GM23338 (cell line): Measurements from ENCODE around the gene NTM. TPM values are rescaled to one million over a fixed set of nuclear protein-coding genes. Genes with fewer than 3 reads are reported as not detected.

ENCODE experiments used
- ATAC-seq: fragments of 200-7000 bp; cut with Tn5 transposase; 3 replicates; pipeline ENCODE4 v1.9.1; 2020
- DNase-seq: peaks from one replicate; pipeline ENCODE4 v3.0.0-alpha.2; 2015; ENCODE audit warnings: low spot score
- H2AFZ ChIP-seq: fragments of 200-600 bp; sonication (generic); 2 replicates; pipeline ENCODE4 v1.8.0; 2016; ENCODE audit warnings: antibody characterized with exemption, mild to moderate bottlenecking, moderate library complexity
- H3F3A ChIP-seq: fragments of 200-600 bp; sonication (generic); replicated peaks from 2 replicates; pipeline ENCODE4 v1.8.0; 2017; ENCODE audit warnings: antibody characterized with exemption, mixed run types, low read depth
- H3K27ac ChIP-seq: fragments of 200-600 bp; sonication (generic); 2 replicates; pipeline ENCODE4 v1.6.1; 2016; ENCODE audit warnings: low read depth
- H3K27me3 ChIP-seq: fragments of 200-600 bp; sonication (generic); 2 replicates; pipeline ENCODE4 v1.8.0; 2016; ENCODE audit warnings: mild to moderate bottlenecking, mixed run types, moderate library complexity; ENCODE audit not compliant: insufficient read depth
- H3K36me3 ChIP-seq: fragments of 200-600 bp; sonication (generic); 2 replicates; pipeline ENCODE4 v1.8.0; 2016; ENCODE audit warnings: mild to moderate bottlenecking; ENCODE audit not compliant: insufficient read depth
- H3K4me1 ChIP-seq: fragments of 200-600 bp; sonication (generic); 2 replicates; pipeline ENCODE4 v1.8.0; 2016; ENCODE audit warnings: mild to moderate bottlenecking, moderate library complexity; ENCODE audit not compliant: insufficient read depth
- H3K4me2 ChIP-seq: fragments of 200-600 bp; sonication (generic); 2 replicates; pipeline ENCODE4 v1.7.1; 2017; ENCODE audit warnings: mixed run types
- H3K4me3 ChIP-seq: fragments of 200-600 bp; sonication (generic); 2 replicates; pipeline ENCODE4 v1.6.1; 2016; ENCODE audit warnings: mixed run types
- H3K79me2 ChIP-seq: fragments of 200-600 bp; sonication (generic); replicated peaks from 2 replicates; pipeline ENCODE4 v1.8.0; 2017; ENCODE audit warnings: mild to moderate bottlenecking; ENCODE audit not compliant: insufficient read depth
- H3K9me2 ChIP-seq: fragments of 200-600 bp; sonication (generic); 2 replicates; pipeline ENCODE4 v1.8.0; 2017; ENCODE audit not compliant: insufficient read depth
- H4K20me1 ChIP-seq: fragments of 200-600 bp; sonication (generic); replicated peaks from 2 replicates; pipeline ENCODE4 v1.8.0; 2017; ENCODE audit warnings: mild to moderate bottlenecking; ENCODE audit not compliant: insufficient read depth
- H3K27ac Mint-ChIP-seq: 2 replicates; pipeline ENCODE4 v1.8.0; 2020; ENCODE audit warnings: inconsistent platforms, mild to moderate bottlenecking, moderate library complexity, mixed read lengths
- H3K27me3 Mint-ChIP-seq: 3 replicates; pipeline ENCODE4 v1.8.0; 2022; ENCODE audit warnings: low read depth, mild to moderate bottlenecking, moderate library complexity, mixed read lengths, inconsistent platforms; ENCODE audit not compliant: insufficient read depth, poor library complexity
- H3K36me3 Mint-ChIP-seq: 3 replicates; pipeline ENCODE4 v1.8.0; 2021; ENCODE audit warnings: low read depth, mild to moderate bottlenecking, inconsistent platforms, moderate library complexity, mixed read lengths
- H3K4me1 Mint-ChIP-seq: 3 replicates; pipeline ENCODE4 v1.8.0; 2020; ENCODE audit warnings: mild to moderate bottlenecking, inconsistent platforms, mixed read lengths
- H3K4me3 Mint-ChIP-seq: 3 replicates; pipeline ENCODE4 v1.8.0; 2021; ENCODE audit warnings: moderate library complexity, mild to moderate bottlenecking, inconsistent platforms, mixed read lengths
- H3K9me3 Mint-ChIP-seq: 3 replicates; pipeline ENCODE4 v1.8.0; 2020; ENCODE audit warnings: moderate library complexity, mild to moderate bottlenecking, inconsistent platforms, mixed read lengths
- CREB1 ChIP-seq: fragments of 250-450 bp; sonication (Bioruptor Pico); IDR thresholded peaks from 2 replicates; pipeline ENCODE4 v1.5.0; 2020; ENCODE audit warnings: low read depth, mild to moderate bottlenecking, moderate library complexity
- EZH2 ChIP-seq: fragments of 200-600 bp; sonication (generic); IDR thresholded peaks from one replicate; pipeline ENCODE4 v1.8.0; 2017; ENCODE audit warnings: antibody characterized with exemption, mild to moderate bottlenecking, low read depth; ENCODE audit not compliant: unreplicated experiment
- EZH2phosphoT487 ChIP-seq: fragments of 200-600 bp; sonication (generic); IDR thresholded peaks from one replicate; pipeline ENCODE4 v1.8.1; 2018; ENCODE audit warnings: antibody characterized with exemption; ENCODE audit not compliant: unreplicated experiment
- JUNB ChIP-seq: IDR thresholded peaks from one replicate; pipeline ENCODE4 v1.6.1; 2016; ENCODE audit warnings: antibody characterized with exemption; ENCODE audit not compliant: unreplicated experiment
- NANOG ChIP-seq: IDR thresholded peaks from 2 replicates; pipeline ENCODE4 v1.6.1; 2016; ENCODE audit warnings: antibody characterized with exemption, borderline replicate concordance
- POLR2AphosphoS5 ChIP-seq: IDR thresholded peaks from 2 replicates; pipeline ENCODE4 v1.6.1; 2016; ENCODE audit warnings: antibody characterized with exemption, low read depth
- STAT1 ChIP-seq: IDR thresholded peaks from one replicate; pipeline ENCODE4 v1.6.1; 2016; ENCODE audit warnings: antibody characterized with exemption; ENCODE audit not compliant: unreplicated experiment
- ZNF114 ChIP-seq: fragments of 250-450 bp; sonication (Bioruptor Pico); IDR thresholded peaks from 2 replicates; pipeline ENCODE4 v1.5.0; 2020; ENCODE audit warnings: mild to moderate bottlenecking, moderate library complexity
- ZNF331 ChIP-seq: fragments of 250-450 bp; sonication (Bioruptor Pico); IDR thresholded peaks from 2 replicates; pipeline ENCODE4 v1.5.0; 2020; ENCODE audit warnings: low read depth, mild to moderate bottlenecking, moderate library complexity
- polyA plus RNA-seq: library from polyadenylated mRNA; unstranded; fragments of >200 nt; fragmentation: Nextera tagmentation; extraction: Ambion mirVana; gene quantifications from 2 replicates; pipeline ENCODE4 v1.2.1, GENCODE V29; 2016
- total RNA-seq: library from RNA; depleted of rRNA; stranded (reverse); fragments of >200 nt; shearing (Covaris generic); gene quantifications from 2 replicates; pipeline ENCODE4 v1.2.3, GENCODE V29; 2014
- TF ChIP-seq, protein P1 (sequence below): fragments of 250-450 bp; sonication (Bioruptor Pico); IDR thresholded peaks from 2 replicates; pipeline ENCODE4 v1.5.0; 2020; ENCODE audit warnings: mild to moderate bottlenecking, moderate library complexity
- TF ChIP-seq, protein P2 (sequence below): IDR thresholded peaks from one replicate; pipeline ENCODE4 v1.6.1; 2018; ENCODE audit warnings: antibody characterized with exemption; ENCODE audit not compliant: unreplicated experiment
- TF ChIP-seq, protein P3 (sequence below), 2 experiments: fragments of 200-600 bp in 1 of 2; sonication (generic) in 1 of 2; conservative IDR thresholded peaks; 2 replicates each; pipeline versions ENCODE4 v1.5.1 to v1.6.1; 2016 to 2017; ENCODE audit warnings: antibody characterized with exemption in 2 of 2, low read depth in 2 of 2, mild to moderate bottlenecking in 2 of 2, moderate library complexity in 1 of 2
- TF ChIP-seq, protein P4 (sequence below): IDR thresholded peaks from 2 replicates; pipeline ENCODE4 v1.6.1; 2016; ENCODE audit warnings: antibody characterized with exemption

The NTM gene
- total and polyA plus RNA-seq, 2 experiments from 2014 or later: 10.6 to 14.6 TPM

DNA sequence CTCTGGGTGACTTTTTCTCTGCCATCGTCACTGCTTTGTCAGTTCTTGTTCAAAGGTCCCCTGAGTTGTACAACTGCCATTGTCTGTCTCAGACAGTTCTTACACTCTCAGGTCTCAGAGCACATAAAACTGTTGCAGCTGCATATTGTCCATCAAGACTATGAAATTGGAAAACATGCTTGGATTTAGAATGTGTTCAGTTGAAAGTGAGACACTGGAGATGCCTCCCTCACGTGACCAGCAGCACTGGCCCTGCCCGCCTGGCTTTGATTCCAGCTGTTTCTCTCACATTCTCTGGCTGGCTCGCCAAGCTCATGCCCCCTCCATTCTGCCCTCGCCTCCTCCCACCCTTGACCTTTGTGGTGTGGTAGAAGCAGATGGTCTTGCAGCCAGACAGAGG lies 244.2 kb downstream of the NTM start:
- H3K36me3 Mint-ChIP-seq: no peaks in the 10 kb centered on the region
- H3K4me3 Mint-ChIP-seq: no peak overlapping the region
- no peak overlapping the region for H3K27ac Mint-ChIP-seq
- Histone ChIP-seq H3K27me3 (no peaks in the 10 kb centered on the region), H4K20me1 (no peaks in the 10 kb centered on the region), H3K4me2 (no peak overlapping the region), H3K9me2 (no peaks in the 10 kb centered on the region), H3K4me1 (no peaks in the 10 kb centered on the region), H3K79me2 (no peaks in the 10 kb centered on the region), H2AFZ (no peak overlapping the region), H3K27ac (no peak overlapping the region), H3F3A (no peaks in the 10 kb centered on the region), H3K4me3 (no peak overlapping the region), H3K36me3 (no peaks in the 10 kb centered on the region)
- TF ChIP-seq, protein P1, sequence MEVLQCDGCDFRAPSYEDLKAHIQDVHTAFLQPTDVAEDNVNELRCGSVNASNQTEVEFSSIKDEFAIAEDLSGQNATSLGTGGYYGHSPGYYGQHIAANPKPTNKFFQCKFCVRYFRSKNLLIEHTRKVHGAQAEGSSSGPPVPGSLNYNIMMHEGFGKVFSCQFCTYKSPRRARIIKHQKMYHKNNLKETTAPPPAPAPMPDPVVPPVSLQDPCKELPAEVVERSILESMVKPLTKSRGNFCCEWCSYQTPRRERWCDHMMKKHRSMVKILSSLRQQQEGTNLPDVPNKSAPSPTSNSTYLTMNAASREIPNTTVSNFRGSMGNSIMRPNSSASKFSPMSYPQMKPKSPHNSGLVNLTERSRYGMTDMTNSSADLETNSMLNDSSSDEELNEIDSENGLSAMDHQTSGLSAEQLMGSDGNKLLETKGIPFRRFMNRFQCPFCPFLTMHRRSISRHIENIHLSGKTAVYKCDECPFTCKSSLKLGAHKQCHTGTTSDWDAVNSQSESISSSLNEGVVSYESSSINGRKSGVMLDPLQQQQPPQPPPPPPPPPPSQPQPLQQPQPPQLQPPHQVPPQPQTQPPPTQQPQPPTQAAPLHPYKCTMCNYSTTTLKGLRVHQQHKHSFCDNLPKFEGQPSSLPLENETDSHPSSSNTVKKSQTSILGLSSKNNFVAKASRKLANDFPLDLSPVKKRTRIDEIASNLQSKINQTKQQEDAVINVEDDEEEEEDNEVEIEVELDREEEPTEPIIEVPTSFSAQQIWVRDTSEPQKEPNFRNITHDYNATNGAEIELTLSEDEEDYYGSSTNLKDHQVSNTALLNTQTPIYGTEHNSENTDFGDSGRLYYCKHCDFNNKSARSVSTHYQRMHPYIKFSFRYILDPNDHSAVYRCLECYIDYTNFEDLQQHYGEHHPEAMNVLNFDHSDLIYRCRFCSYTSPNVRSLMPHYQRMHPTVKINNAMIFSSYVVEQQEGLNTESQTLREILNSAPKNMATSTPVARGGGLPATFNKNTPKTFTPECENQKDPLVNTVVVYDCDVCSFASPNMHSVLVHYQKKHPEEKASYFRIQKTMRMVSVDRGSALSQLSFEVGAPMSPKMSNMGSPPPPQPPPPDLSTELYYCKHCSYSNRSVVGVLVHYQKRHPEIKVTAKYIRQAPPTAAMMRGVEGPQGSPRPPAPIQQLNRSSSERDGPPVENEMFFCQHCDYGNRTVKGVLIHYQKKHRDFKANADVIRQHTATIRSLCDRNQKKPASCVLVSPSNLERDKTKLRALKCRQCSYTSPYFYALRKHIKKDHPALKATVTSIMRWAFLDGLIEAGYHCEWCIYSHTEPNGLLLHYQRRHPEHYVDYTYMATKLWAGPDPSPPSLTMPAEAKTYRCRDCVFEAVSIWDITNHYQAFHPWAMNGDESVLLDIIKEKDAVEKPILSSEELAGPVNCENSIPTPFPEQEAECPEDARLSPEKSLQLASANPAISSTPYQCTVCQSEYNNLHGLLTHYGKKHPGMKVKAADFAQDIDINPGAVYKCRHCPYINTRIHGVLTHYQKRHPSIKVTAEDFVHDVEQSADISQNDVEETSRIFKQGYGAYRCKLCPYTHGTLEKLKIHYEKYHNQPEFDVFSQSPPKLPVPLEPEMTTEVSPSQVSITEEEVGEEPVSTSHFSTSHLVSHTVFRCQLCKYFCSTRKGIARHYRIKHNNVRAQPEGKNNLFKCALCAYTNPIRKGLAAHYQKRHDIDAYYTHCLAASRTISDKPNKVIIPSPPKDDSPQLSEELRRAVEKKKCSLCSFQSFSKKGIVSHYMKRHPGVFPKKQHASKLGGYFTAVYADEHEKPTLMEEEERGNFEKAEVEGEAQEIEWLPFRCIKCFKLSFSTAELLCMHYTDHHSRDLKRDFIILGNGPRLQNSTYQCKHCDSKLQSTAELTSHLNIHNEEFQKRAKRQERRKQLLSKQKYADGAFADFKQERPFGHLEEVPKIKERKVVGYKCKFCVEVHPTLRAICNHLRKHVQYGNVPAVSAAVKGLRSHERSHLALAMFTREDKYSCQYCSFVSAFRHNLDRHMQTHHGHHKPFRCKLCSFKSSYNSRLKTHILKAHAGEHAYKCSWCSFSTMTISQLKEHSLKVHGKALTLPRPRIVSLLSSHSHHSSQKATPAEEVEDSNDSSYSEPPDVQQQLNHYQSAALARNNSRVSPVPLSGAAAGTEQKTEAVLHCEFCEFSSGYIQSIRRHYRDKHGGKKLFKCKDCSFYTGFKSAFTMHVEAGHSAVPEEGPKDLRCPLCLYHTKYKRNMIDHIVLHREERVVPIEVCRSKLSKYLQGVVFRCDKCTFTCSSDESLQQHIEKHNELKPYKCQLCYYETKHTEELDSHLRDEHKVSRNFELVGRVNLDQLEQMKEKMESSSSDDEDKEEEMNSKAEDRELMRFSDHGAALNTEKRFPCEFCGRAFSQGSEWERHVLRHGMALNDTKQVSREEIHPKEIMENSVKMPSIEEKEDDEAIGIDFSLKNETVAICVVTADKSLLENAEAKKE (CRISPR knock-in tag): no peak
- TF ChIP-seq POLR2AphosphoS5 (no peak), ZNF331 (CRISPR knock-in tag) (no peak), EZH2phosphoT487 (no peak), NANOG (no peak), EZH2 (no peak), STAT1 (no peak), ZNF114 (no peak), JUNB (no peak), CREB1 (no peak)
- TF ChIP-seq, protein P2, sequence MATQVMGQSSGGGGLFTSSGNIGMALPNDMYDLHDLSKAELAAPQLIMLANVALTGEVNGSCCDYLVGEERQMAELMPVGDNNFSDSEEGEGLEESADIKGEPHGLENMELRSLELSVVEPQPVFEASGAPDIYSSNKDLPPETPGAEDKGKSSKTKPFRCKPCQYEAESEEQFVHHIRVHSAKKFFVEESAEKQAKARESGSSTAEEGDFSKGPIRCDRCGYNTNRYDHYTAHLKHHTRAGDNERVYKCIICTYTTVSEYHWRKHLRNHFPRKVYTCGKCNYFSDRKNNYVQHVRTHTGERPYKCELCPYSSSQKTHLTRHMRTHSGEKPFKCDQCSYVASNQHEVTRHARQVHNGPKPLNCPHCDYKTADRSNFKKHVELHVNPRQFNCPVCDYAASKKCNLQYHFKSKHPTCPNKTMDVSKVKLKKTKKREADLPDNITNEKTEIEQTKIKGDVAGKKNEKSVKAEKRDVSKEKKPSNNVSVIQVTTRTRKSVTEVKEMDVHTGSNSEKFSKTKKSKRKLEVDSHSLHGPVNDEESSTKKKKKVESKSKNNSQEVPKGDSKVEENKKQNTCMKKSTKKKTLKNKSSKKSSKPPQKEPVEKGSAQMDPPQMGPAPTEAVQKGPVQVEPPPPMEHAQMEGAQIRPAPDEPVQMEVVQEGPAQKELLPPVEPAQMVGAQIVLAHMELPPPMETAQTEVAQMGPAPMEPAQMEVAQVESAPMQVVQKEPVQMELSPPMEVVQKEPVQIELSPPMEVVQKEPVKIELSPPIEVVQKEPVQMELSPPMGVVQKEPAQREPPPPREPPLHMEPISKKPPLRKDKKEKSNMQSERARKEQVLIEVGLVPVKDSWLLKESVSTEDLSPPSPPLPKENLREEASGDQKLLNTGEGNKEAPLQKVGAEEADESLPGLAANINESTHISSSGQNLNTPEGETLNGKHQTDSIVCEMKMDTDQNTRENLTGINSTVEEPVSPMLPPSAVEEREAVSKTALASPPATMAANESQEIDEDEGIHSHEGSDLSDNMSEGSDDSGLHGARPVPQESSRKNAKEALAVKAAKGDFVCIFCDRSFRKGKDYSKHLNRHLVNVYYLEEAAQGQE: no peak
- TF ChIP-seq, protein P3, sequence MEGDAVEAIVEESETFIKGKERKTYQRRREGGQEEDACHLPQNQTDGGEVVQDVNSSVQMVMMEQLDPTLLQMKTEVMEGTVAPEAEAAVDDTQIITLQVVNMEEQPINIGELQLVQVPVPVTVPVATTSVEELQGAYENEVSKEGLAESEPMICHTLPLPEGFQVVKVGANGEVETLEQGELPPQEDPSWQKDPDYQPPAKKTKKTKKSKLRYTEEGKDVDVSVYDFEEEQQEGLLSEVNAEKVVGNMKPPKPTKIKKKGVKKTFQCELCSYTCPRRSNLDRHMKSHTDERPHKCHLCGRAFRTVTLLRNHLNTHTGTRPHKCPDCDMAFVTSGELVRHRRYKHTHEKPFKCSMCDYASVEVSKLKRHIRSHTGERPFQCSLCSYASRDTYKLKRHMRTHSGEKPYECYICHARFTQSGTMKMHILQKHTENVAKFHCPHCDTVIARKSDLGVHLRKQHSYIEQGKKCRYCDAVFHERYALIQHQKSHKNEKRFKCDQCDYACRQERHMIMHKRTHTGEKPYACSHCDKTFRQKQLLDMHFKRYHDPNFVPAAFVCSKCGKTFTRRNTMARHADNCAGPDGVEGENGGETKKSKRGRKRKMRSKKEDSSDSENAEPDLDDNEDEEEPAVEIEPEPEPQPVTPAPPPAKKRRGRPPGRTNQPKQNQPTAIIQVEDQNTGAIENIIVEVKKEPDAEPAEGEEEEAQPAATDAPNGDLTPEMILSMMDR (conservative IDR thresholded peaks at IDR 0.05; ENCODE audit: low read depth in 2 of 2): no peak
- TF ChIP-seq, protein P4, sequence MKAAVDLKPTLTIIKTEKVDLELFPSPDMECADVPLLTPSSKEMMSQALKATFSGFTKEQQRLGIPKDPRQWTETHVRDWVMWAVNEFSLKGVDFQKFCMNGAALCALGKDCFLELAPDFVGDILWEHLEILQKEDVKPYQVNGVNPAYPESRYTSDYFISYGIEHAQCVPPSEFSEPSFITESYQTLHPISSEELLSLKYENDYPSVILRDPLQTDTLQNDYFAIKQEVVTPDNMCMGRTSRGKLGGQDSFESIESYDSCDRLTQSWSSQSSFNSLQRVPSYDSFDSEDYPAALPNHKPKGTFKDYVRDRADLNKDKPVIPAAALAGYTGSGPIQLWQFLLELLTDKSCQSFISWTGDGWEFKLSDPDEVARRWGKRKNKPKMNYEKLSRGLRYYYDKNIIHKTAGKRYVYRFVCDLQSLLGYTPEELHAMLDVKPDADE: no peak
- ATAC-seq (no peak), DNase-seq (no peak)
- peaks cover 30% of the 10 kb centered on the region for H3K4me1 Mint-ChIP-seq
- H3K27me3 Mint-ChIP-seq: peaks cover 15% of the 10 kb centered on the region
- H3K9me3 Mint-ChIP-seq: no peaks in the 10 kb centered on the region
